Natural killer cell (primary cell): ENCODE data around the gene USHBP1. TPM values are rescaled to one million over a fixed set of nuclear protein-coding genes. Genes with fewer than 3 reads are reported as not detected.

Experiments used
- ATAC-seq, 3 donors: fragments of 150-1000 bp in 2 of 3; fragments of 200-7000 bp in 1 of 3; cut with Tn5 transposase; 1 replicate in 1 of 3; 2 replicates in 2 of 3; pipeline ENCODE4 v1.10.0; 2021; ENCODE audit warnings: mild to moderate bottlenecking in 2 of 3, moderate library complexity in 2 of 3
- DNase-seq, 2 donors: peaks; one replicate each; pipeline versions ENCODE4 v3.0.0 to v3.0.0-alpha.2; 2013 to 2021; ENCODE audit warnings: mixed read lengths in 1 of 2
- H3K27ac ChIP-seq: one replicate; pipeline ENCODE4 v1.5.1; 2013; ENCODE audit warnings: mild to moderate bottlenecking, low read length
- H3K27me3 ChIP-seq: one replicate; pipeline ENCODE4 v1.6.1; 2013; ENCODE audit warnings: low read length; ENCODE audit not compliant: control insufficient read depth, insufficient read depth
- H3K36me3 ChIP-seq: one replicate; pipeline ENCODE4 v1.6.1; 2013; ENCODE audit warnings: low read length; ENCODE audit not compliant: control insufficient read depth, insufficient read depth
- H3K4me1 ChIP-seq: one replicate; pipeline ENCODE4 v1.6.1; 2013; ENCODE audit warnings: low read length; ENCODE audit not compliant: control insufficient read depth, insufficient read depth
- H3K4me3 ChIP-seq: one replicate; pipeline ENCODE4 v1.5.1; 2013; ENCODE audit warnings: low read length
- H3K9me3 ChIP-seq: one replicate; pipeline ENCODE4 v1.6.1; 2013; ENCODE audit warnings: low read length; ENCODE audit not compliant: control insufficient read depth, insufficient read depth
- H3K27ac Mint-ChIP-seq, 2 donors: one replicate each; pipeline ENCODE4 v1.8.0; 2022; ENCODE audit warnings: mild to moderate bottlenecking in 2 of 2, mixed read lengths in 2 of 2, moderate library complexity in 1 of 2
- H3K27me3 Mint-ChIP-seq, 2 donors: one replicate each; pipeline ENCODE4 v1.8.0; 2022; ENCODE audit warnings: low read depth in 2 of 2, mixed read lengths in 2 of 2
- H3K36me3 Mint-ChIP-seq: one replicate; pipeline ENCODE4 v1.8.0; 2022; ENCODE audit warnings: mixed read lengths
- H3K4me1 Mint-ChIP-seq, 2 donors: one replicate each; pipeline ENCODE4 v1.8.0; 2022; ENCODE audit warnings: mixed read lengths in 2 of 2
- H3K4me3 Mint-ChIP-seq: one replicate; pipeline ENCODE4 v1.8.0; 2022; ENCODE audit warnings: mild to moderate bottlenecking, moderate library complexity, mixed read lengths
- H3K9me3 Mint-ChIP-seq, 2 donors: one replicate each; pipeline ENCODE4 v1.8.0; 2022; ENCODE audit warnings: mixed read lengths in 2 of 2
- WGBS: methylation state at CpG from one replicate; pipeline ENCODE4 v1.1.7; 2013; ENCODE audit warnings: missing lambda C conversion rate; ENCODE audit not compliant: insufficient coverage; 5-methylcytosine and 5-hydroxymethylcytosine counted together
- intact Hi-C: fragments of 100-400 bp; cut with micrococcal nuclease; formaldehyde crosslinking; loops from one replicate; pipeline ENCODE4 v1.14.2; 2022
- total RNA-seq, 4 donors: library from RNA; stranded (reverse); fragments of 120-200 nt in 1 of 4; gene quantifications; one replicate each; pipeline versions ENCODE4 v1.2.3 to v1.2.4, GENCODE V29; 2013 to 2022
- TF ChIP-seq, protein P1 (sequence below): fragments of 200-600 bp; IDR thresholded peaks from one replicate; pipeline ENCODE4 v1.8.0; 2022; ENCODE audit warnings: antibody characterized with exemption

Gene USHBP1
- total RNA-seq, 3 donors from 2014 or later (not counting 1 experiment from before 2014, with no cell fraction given), result not detected

GRCh38 chr19:17307876-17308377, 43.4 kb upstream of the USHBP1 start:
- Mint-ChIP-seq H3K4me3 (peak overlapping the region; percentile 40), H3K27ac (peak overlapping the region in 1 of 2 donors; percentile 27), H3K9me3 (no peaks in the 10 kb centered on the region), H3K27me3 (no peaks in the 10 kb centered on the region), H3K36me3 (no peaks in the 10 kb centered on the region), H3K4me1 (peaks cover 35 to 55% of the 10 kb centered on the region in 2 donors)
- no peak for ATAC-seq
- no peak for DNase-seq
- H3K27ac ChIP-seq, result no peak overlapping the region
- H3K9me3 ChIP-seq, result no peaks in the 10 kb centered on the region
- intact Hi-C loops, result no loop called here
- TF ChIP-seq, protein P1, sequence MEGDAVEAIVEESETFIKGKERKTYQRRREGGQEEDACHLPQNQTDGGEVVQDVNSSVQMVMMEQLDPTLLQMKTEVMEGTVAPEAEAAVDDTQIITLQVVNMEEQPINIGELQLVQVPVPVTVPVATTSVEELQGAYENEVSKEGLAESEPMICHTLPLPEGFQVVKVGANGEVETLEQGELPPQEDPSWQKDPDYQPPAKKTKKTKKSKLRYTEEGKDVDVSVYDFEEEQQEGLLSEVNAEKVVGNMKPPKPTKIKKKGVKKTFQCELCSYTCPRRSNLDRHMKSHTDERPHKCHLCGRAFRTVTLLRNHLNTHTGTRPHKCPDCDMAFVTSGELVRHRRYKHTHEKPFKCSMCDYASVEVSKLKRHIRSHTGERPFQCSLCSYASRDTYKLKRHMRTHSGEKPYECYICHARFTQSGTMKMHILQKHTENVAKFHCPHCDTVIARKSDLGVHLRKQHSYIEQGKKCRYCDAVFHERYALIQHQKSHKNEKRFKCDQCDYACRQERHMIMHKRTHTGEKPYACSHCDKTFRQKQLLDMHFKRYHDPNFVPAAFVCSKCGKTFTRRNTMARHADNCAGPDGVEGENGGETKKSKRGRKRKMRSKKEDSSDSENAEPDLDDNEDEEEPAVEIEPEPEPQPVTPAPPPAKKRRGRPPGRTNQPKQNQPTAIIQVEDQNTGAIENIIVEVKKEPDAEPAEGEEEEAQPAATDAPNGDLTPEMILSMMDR, result no peak
- H3K36me3 ChIP-seq, result no peaks in the 10 kb centered on the region
- WGBS, result 94% methylated on average over 8 of the region's 8 CpGs
- H3K27me3 ChIP-seq, result no peaks in the 10 kb centered on the region
- no peak overlapping the region for H3K4me3 ChIP-seq
- H3K4me1 ChIP-seq, result peaks cover 45% of the 10 kb centered on the region

DNA sequence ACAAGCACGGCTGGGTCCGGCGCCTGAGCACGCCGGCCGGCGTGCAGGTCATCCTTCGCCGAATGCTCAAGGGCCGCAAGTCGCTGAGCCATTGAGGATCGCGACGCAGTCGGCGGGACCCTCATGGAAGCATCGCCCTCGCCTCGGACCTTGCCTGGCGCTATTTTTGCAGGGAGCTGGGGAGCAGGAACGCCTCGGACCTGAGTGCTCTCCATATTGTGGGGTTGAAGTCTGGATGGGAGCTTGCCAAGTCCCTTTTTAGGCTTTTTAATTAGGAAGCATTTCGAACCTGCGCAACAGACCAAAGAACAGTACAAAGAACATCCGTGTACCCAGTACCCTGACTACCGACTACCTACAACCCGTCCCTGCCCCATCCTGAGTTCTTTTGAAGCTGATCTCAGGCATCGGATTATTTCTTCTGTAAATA, 41.8 kb upstream of the USHBP1 start:
- TF ChIP-seq, protein P1, result no peak
- WGBS, result 13% methylated on average over 28 of the region's 28 CpGs
- Histone ChIP-seq H3K27me3 (no peaks in the 10 kb centered on the region), H3K9me3 (no peaks in the 10 kb centered on the region), H3K4me1 (peaks cover 56% of the 10 kb centered on the region), H3K36me3 (no peaks in the 10 kb centered on the region), H3K27ac (peak overlapping the region; percentile 58), H3K4me3 (peak overlapping the region; percentile 55)
- H3K9me3 Mint-ChIP-seq, result no peaks in the 10 kb centered on the region
- ATAC-seq, result no peak
- peak overlapping the region; percentile 81 to 89 for H3K27ac Mint-ChIP-seq
- peak overlapping the region; percentile 82 for H3K4me3 Mint-ChIP-seq
- intact Hi-C loops, result no loop called here
- peaks cover 35 to 52% of the 10 kb centered on the region in 2 donors for H3K4me1 Mint-ChIP-seq
- H3K27me3 Mint-ChIP-seq, result no peaks in the 10 kb centered on the region
- H3K36me3 Mint-ChIP-seq, result no peaks in the 10 kb centered on the region
- no peak for DNase-seq

DNA sequence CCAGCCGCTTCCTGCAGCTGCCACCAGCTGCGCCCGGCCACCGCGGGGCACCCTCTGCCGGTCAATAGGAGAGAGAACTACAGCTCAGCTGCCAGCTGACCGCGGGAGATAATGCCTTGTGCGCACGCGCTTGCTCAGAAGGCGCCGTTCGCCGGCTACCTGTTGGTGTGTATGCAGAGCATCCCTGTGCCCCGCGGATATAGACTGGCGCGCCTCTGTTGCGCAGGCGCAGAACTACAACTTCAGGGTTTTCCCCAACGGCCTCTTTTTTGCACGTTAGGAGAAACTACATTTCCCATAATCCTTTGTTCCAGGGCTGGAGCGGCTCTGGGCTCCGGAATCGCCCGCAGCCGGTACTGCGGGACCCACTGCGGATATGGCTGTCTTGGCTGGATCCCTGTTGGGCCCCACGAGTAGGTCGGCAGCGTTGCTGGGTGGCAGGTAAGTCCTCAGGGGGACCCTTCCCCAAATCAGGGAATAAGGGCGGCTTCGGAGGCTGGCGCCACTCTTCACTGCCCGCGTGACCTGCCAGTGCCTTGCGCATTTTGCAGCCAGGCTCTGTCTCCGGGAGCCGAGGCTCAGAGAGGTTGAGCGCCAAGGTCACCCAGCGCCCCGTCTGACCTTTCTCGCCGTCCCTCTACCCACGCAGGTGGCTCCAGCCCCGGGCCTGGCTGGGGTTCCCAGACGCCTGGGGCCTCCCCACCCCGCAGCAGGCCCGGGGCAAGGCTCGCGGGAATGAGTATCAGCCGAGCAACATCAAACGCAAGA, 41.2 kb upstream of the USHBP1 start, which contains the start of gene MRPL34:
MRPL34 (plus strand) TSS at position 356 of the 768 bp plus-strand sequence; CDS start at position 377, 21 bp downstream.
- Mint-ChIP-seq H3K27me3 (no peaks in the 10 kb centered on the region), H3K4me3 (peak within 1 kb of the TSS; percentile 82), H3K9me3 (no peaks in the 10 kb centered on the region), H3K4me1 (peaks cover 32 to 49% of the 10 kb centered on the region in 2 donors), H3K27ac (peak within 1 kb of the TSS; percentile 81 to 89), H3K36me3 (no peaks in the 10 kb centered on the region)
- peak; percentile 50 to 78 (median 62) for ATAC-seq
- Histone ChIP-seq H3K27me3 (no peaks in the 10 kb centered on the region), H3K27ac (peak within 1 kb of the TSS; percentile 58), H3K4me3 (peak within 1 kb of the TSS; percentile 55), H3K9me3 (no peaks in the 10 kb centered on the region), H3K36me3 (no peaks in the 10 kb centered on the region), H3K4me1 (peaks cover 54% of the 10 kb centered on the region)
- intact Hi-C loops, result loop anchor here (1.0 kb wide), 1 partner anchor 38 kb away; the partner anchor contains the start of gene BABAM1
- WGBS, result under 1% methylated on average over 55 of the region's 55 CpGs
- peak; percentile 86 to 98 for DNase-seq
- TF ChIP-seq, protein P1, result peak; percentile 66
